ENCODE data around the gene COL2A1. TPM values are rescaled to one million over a fixed set of nuclear protein-coding genes. Genes with fewer than 3 reads are reported as not detected.

COL2A1 gene
- total and polyA plus RNA-seq, 4 donors: 0.05 to 8.7 (median 0.15) TPM; not detected in 1

GRCh38 chr12:48019639-48020265, 15.5 kb upstream of the COL2A1 start:
- TF ChIP-seq CTCF (IDR thresholded peaks at IDR 0.05; ENCODE audit: control extremely low read depth, extremely low read depth): no peak
- ATAC-seq (ENCODE audit: insufficient read depth, low FRiP score) (no peak), DNase-seq (no peak)
- 68 to 71% methylated on average over 3 of the region's 3 CpGs for WGBS, 2 donors
- Histone ChIP-seq H3K4me1 (ENCODE audit: control insufficient read depth in 5 of 5, insufficient read depth in 5 of 5, low read length in 5 of 5) (peaks cover 0 to 23% (median 6%) of the 10 kb centered on the region in 5 donors), H3K27me3 (ENCODE audit: control insufficient read depth in 3 of 3, insufficient read depth in 3 of 3, low read length in 2 of 3) (peaks cover 0 to 12% (median 0%) of the 10 kb centered on the region in 3 donors), H3K36me3 (ENCODE audit: control insufficient read depth in 4 of 4, insufficient read depth in 4 of 4, low read length in 4 of 4) (no peaks in the 10 kb centered on the region), H3K9me3 (ENCODE audit: control insufficient read depth in 4 of 4, insufficient read depth in 3 of 4, low read length in 3 of 4) (no peaks in the 10 kb centered on the region), H3K9ac (ENCODE audit: insufficient read depth in 1 of 2, low read length in 2 of 2) (no peak overlapping the region), H3K4me3 (no peak overlapping the region), H3K27ac (ENCODE audit: low read depth in 1 of 2, low read length in 1 of 2) (no peak overlapping the region)

- no peak for TF ChIP-seq CTCF (IDR thresholded peaks at IDR 0.05; ENCODE audit: control extremely low read depth, extremely low read depth)
- no peak overlapping the region for H3K4me3 ChIP-seq
- no peak for DNase-seq
- peaks cover 0 to 23% (median 6%) of the 10 kb centered on the region in 5 donors for H3K4me1 ChIP-seq (ENCODE audit: control insufficient read depth in 5 of 5, insufficient read depth in 5 of 5, low read length in 5 of 5)
- no peak overlapping the region for H3K9ac ChIP-seq (ENCODE audit: insufficient read depth in 1 of 2, low read length in 2 of 2)
- H3K9me3 ChIP-seq (ENCODE audit: control insufficient read depth in 4 of 4, insufficient read depth in 3 of 4, low read length in 3 of 4): no peaks in the 10 kb centered on the region
- WGBS, 2 donors: 83 to 89% methylated on average over 4 of the region's 4 CpGs
- ATAC-seq (ENCODE audit: insufficient read depth, low FRiP score): no peak
- no peaks in the 10 kb centered on the region for H3K36me3 ChIP-seq (ENCODE audit: control insufficient read depth in 4 of 4, insufficient read depth in 4 of 4, low read length in 4 of 4)
- peaks cover 0 to 12% (median 3%) of the 10 kb centered on the region in 3 donors for H3K27me3 ChIP-seq (ENCODE audit: control insufficient read depth in 3 of 3, insufficient read depth in 3 of 3, low read length in 2 of 3)
- no peak overlapping the region for H3K27ac ChIP-seq (ENCODE audit: low read depth in 1 of 2, low read length in 1 of 2)
These were observed 14.3 kb upstream of the COL2A1 start for GRCh38 chr12:48018618-48018995.

GRCh38 chr12:48017921-48018617, 13.8 kb upstream of the COL2A1 start:
- WGBS, 2 donors: 78 to 86% methylated on average over 4 of the region's 4 CpGs
- Histone ChIP-seq H3K9ac (ENCODE audit: insufficient read depth in 1 of 2, low read length in 2 of 2) (no peak overlapping the region), H3K27ac (ENCODE audit: low read depth in 1 of 2, low read length in 1 of 2) (no peak overlapping the region), H3K9me3 (ENCODE audit: control insufficient read depth in 4 of 4, insufficient read depth in 3 of 4, low read length in 3 of 4) (no peaks in the 10 kb centered on the region), H3K4me1 (ENCODE audit: control insufficient read depth in 5 of 5, insufficient read depth in 5 of 5, low read length in 5 of 5) (peaks cover 0 to 20% (median 2%) of the 10 kb centered on the region in 5 donors), H3K36me3 (ENCODE audit: control insufficient read depth in 4 of 4, insufficient read depth in 4 of 4, low read length in 4 of 4) (no peaks in the 10 kb centered on the region), H3K4me3 (no peak overlapping the region), H3K27me3 (ENCODE audit: control insufficient read depth in 3 of 3, insufficient read depth in 3 of 3, low read length in 2 of 3) (peaks cover 0 to 15% (median 3%) of the 10 kb centered on the region in 3 donors)
- TF ChIP-seq CTCF (IDR thresholded peaks at IDR 0.05; ENCODE audit: control extremely low read depth, extremely low read depth): no peak
- no peak for ATAC-seq (ENCODE audit: insufficient read depth, low FRiP score)
- DNase-seq: no peak

Measured in lung (tissue), 12 donors.